Right atrium auricular region (tissue), 2 donors: ENCODE measurements around the gene PCNT. TPM values are rescaled to one million over a fixed set of nuclear protein-coding genes. Genes with fewer than 3 reads are reported as not detected.

Experiments
- total RNA-seq, 2 donors: library from RNA; depleted of rRNA; stranded (reverse); fragments of >200 nt; gene quantifications; one replicate each; pipeline ENCODE4 v1.1.0, GENCODE V29; 2016

The PCNT gene
- total RNA-seq, 2 donors from 2014 or later = 31.7 to 40.3 TPM

Other genes with a start within 250 kb of the PCNT start
- gene COL6A2, start 226.0 kb upstream of the PCNT start, total RNA-seq = 100 to 1,000 TPM; 249 to 252 TPM
- under 1 TPM in 1 of 2 donors, not detected in 1; 0.24 TPM for gene FTCD, start 168.6 kb upstream of the PCNT start, total RNA-seq
- 10 to 100 TPM in 1 of 2 donors, 1 to 10 TPM in 1; 8.7 to 12.5 TPM for gene SPATC1L, start 139.7 kb upstream of the PCNT start, total RNA-seq
- gene LSS, start 95.4 kb upstream of the PCNT start, total RNA-seq = 10 to 100 TPM; 31.4 to 36.6 TPM
- 10 to 100 TPM; 35.7 to 45.4 TPM for gene MCM3AP, start 38.5 kb upstream of the PCNT start, total RNA-seq
- 10 to 100 TPM; 11.0 to 22.1 TPM for gene YBEY, start 37.8 kb upstream of the PCNT start, total RNA-seq
- under 1 TPM; 0.31 to 0.74 TPM for gene C21orf58, start 286 bp upstream of the PCNT start, total RNA-seq
- gene DIP2A, start 134.7 kb downstream of the PCNT start, total RNA-seq = 10 to 100 TPM; 18.1 to 25.9 TPM